HFF-Myc (cell line): Measurements from ENCODE around the gene FCSK.

Experiments used
- DNase-seq: peaks from one replicate; pipeline ENCODE4 v3.0.0-alpha.2; 2011; ENCODE audit warnings: low read depth; ENCODE audit errors: extremely low read depth
- H3K4me3 ChIP-seq: replicated peaks from 2 replicates; pipeline ENCODE4 v1.5.1; 2011; ENCODE audit warnings: low read depth, mild to moderate bottlenecking, control low read depth, low read length
- TF ChIP-seq, protein P1 (sequence below): IDR thresholded peaks from 2 replicates; pipeline ENCODE4 v1.5.1; 2012; ENCODE audit warnings: mild to moderate bottlenecking, low read depth, low read length, control low read depth; ENCODE audit errors: missing control alignments

Gene FCSK

DNA sequence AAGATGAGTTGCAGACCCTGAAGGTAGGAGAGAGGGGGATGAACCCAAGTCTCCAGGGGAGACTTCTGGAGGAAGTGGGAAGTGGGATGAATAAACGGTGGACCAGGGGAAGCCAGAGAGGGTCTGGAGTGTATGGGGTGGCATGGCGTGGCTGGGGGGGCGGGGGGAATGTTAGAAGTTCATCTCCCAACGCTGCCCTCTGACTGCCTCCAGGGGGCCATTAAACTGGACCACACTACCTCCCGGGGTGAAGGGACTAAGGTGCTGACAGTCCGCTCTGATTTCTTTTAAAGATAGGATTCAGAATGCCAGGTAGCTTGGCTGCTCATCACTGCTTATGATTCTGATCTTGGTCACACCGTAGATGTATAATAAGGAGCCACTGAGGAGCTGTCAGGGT, 36.7 kb upstream of the FCSK start:
- no peak for DNase-seq
- TF ChIP-seq, protein P1, sequence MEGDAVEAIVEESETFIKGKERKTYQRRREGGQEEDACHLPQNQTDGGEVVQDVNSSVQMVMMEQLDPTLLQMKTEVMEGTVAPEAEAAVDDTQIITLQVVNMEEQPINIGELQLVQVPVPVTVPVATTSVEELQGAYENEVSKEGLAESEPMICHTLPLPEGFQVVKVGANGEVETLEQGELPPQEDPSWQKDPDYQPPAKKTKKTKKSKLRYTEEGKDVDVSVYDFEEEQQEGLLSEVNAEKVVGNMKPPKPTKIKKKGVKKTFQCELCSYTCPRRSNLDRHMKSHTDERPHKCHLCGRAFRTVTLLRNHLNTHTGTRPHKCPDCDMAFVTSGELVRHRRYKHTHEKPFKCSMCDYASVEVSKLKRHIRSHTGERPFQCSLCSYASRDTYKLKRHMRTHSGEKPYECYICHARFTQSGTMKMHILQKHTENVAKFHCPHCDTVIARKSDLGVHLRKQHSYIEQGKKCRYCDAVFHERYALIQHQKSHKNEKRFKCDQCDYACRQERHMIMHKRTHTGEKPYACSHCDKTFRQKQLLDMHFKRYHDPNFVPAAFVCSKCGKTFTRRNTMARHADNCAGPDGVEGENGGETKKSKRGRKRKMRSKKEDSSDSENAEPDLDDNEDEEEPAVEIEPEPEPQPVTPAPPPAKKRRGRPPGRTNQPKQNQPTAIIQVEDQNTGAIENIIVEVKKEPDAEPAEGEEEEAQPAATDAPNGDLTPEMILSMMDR, result no peak
- no peak overlapping the region for H3K4me3 ChIP-seq

DNA sequence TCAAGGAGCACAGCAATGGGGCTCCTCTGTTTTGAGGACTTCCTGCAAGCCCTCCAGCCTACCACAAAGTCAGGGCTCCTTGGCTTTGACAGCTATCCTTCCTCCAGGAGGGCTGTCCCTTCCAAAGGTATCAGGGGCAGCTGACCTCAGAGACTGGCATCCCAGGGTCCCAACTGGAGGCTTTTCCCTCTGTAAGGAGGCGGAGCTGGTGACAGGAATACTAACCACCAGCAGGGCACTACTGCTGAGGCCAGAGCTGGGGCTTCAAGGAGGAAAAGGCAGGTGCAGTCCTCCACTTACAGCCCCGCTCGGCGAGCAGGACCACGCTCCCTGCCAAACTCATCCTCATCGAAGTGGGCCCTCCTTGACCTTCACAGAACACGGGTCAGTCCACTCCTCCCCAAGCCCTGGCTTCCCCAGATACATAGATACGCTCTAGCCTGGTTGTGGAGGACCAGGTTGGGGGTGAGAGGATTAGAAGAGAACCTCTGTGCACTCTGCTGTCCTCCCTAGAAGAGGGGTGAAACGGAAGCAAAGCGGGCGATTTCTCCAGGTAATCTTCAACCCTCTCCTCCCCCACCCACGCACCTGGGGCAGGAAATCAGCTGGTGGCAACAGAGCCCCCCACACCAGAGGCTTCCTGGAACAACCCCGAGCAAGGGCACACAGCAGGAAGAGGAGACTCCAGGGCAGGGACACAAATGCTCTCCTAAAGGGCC, 36.0 kb upstream of the FCSK start:
- TF ChIP-seq, protein P1, result no peak

DNA sequence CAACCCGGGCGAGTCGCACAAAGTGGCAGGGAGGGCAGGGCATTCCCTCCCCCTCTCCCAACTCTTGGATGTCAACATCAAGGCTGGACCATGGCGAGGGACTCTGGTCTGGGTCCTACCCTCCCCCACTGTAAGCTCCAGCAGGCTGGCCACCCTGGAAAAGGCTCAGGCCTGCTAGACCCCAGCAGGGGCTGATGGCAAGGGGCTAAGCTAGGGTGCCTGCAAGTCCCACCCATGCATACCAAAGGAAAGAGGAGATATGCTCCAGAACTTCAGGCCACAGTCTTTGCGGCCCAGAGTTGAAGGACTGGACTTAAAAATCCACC, 35.4 kb upstream of the FCSK start:
- H3K4me3 ChIP-seq, result no peak overlapping the region
- TF ChIP-seq, protein P1, result no peak
- DNase-seq, result no peak

More for the DNA sequence above, 36.0 kb upstream of the FCSK start:
- DNase-seq, result no peak
- no peak overlapping the region for H3K4me3 ChIP-seq

DNA sequence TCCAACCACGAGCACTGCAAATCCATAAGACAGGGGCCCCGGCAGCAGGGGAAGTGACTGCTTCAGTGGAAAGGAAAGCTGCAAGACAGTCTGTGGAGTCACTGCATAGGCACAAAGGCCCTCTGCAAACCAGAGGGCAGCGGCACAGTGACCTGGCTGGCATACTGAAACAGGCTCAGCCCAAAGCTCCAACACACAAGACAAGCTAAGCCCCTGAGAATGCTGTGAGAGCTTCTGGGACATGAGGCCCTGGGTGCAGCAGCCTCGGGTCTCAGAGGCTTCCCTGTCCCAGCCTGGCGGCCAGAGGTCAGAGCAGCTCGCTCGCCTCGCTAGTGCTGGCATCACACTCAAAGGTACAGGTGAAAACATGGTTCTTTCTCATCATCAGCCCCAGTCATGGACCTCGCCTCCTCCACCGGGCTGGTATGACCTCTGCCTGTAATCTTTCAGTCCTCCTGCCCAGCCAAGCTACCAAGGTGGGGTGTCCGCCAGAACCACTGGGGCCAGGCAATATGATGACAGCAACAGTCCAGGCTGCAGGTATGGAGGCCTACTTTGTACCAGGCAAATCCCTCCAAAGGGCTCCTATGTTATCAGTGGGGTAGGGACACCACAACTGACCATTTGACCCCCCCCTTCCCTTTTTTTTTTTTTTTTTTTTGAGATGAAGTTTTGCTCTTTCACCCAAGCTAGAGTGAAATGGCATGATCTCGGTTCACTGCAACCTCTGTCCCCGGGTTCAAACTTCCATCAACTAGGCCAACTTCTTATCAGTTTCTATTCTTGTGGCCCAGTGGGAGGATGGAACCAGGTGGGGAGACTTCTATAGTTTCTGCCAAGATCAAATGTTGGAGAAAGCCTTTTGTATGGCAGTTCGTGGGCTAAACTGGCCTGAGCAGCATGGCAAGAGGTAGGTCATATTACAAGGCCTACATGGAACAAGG, 34.7 kb upstream of the FCSK start:
- H3K4me3 ChIP-seq, result no peak overlapping the region
- DNase-seq, result no peak
- TF ChIP-seq, protein P1, result no peak

DNA sequence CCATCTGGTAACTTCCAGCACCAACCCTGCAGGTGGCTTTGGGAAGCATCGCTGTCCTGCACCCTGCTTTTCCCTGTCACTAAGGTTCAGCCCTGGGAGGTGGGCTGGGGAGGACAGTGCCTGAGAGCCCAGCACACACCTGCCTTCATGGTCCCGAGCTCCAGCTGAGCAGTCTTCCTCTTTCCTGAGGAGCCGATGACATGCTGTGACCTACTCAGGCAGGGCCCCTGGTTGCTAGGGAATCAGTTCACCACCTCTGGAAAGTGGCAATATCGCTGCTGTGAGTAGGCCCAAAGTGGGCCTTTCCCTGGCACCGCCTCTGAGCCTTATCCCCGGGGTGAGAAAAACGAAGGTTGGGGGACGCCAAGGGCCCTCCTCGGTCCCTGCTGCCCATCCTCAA, 33.4 kb upstream of the FCSK start:
- TF ChIP-seq, protein P1, result no peak
- no peak for DNase-seq
- no peak overlapping the region for H3K4me3 ChIP-seq

DNA sequence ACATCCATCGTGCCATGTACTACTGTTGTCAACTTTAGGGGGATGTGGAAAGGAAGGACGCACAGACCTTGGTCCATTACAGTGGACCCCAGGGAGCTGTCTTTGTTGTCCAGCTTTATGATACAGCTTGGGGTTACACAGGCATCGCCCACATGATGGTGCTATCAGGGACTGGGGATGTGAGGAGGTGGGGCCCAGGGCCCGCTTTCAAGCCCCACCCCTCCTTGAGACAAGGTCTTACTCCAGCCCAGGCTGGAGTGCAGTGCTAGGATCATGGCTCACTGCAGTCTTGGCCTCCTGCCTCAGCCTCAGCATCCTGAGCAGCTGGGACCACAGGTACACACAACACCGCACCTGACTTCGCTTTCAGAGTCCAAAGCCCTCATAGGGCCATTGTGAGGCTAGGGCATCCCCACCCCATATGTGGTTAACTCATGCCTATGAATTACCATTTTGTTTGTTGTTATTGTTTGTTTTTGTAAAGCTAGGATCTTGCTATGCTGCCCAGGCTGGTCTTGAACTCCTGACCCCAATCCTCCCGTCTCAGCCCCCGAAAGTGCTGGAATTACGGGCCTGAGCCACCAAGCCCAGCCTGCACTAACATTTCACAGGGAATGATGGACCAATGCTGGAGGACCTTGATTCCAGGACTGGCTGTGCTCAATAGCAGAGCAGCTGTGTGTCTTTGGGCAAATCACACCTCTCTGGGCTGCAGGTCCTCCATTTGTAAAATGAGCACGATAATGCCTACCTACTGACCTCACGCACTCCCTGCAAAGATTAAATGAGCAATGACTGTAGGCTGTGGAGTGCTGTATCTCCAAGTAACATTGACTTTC, 32.7 kb upstream of the FCSK start:
- TF ChIP-seq, protein P1, result no peak
- no peak for DNase-seq
- H3K4me3 ChIP-seq, result no peak overlapping the region
